HG02970 (cell line): ENCODE data around the gene LRRN2.

Source experiments
- ATAC-seq: cut with Tn5 transposase; IDR thresholded peaks from one replicate; pipeline ENCODE4 v1.9.1; 2021; ENCODE audit warnings: mild to moderate bottlenecking, moderate library complexity, moderate number of reproducible peaks; ENCODE audit not compliant: unreplicated experiment, low FRiP score

Gene LRRN2

DNA sequence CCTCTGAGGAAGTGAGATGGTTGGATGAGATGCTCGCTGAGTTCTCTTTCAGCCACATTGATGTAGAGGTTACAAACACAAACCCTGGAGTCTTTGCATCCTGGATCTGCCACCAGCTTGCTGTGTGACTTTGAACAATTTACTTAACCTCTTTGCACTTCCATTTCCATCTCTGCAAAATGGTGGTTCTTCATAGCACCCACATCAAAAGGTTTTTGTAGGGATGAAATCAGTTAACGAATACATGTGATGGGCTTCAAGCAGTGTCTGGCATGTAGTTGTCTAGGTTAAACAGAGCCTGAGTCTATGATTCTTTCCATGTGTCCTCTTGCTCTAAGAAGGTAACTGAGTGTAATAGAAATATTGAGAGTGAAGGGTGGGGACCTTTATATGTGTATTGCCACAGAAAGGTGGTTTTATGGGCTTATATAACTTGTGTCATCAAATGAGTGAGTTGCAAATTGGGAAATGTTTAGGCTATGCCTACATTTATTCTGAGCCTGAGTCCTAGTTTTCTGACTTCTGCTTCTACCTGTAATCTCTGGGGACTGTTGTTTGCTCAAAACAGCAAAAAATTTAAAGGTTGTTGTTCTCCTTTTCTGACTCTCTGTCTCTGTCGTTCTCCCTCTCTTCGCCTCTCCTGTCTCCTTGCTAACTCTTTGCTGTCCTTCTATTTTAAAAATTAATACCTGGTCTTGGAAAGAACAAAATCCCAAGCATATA, 27.3 kb upstream of the LRRN2 start:
- ATAC-seq = no peak

GRCh38 chr1:204711947-204712701, 26.6 kb upstream of the LRRN2 start:
- no peak for ATAC-seq

GRCh38 chr1:204711103-204711946, 25.8 kb upstream of the LRRN2 start:
- ATAC-seq = no peak

- ATAC-seq = no peak
Measured at GRCh38 chr1:204709960-204710912, 24.7 kb upstream of the LRRN2 start.

DNA sequence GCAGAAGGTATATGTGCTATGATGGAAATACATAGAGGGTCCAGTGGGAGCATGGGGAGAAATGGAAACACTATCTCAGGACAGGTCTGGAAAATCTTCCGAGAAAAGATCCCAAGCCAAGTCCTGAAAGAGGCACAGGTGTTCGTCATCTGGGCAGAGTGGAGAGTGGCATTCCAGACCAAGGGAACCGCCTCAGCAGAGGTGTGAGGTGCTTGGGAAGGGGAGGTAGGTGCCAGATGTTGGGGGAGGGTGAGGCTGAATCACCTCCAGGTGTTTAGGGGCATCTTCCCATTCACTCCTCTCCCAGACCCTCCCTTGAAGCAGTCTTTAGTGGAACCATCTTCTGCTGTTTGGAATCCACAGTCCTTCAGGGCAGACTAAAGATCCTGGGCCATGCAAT, 23.5 kb upstream of the LRRN2 start:
- ATAC-seq = no peak

DNA sequence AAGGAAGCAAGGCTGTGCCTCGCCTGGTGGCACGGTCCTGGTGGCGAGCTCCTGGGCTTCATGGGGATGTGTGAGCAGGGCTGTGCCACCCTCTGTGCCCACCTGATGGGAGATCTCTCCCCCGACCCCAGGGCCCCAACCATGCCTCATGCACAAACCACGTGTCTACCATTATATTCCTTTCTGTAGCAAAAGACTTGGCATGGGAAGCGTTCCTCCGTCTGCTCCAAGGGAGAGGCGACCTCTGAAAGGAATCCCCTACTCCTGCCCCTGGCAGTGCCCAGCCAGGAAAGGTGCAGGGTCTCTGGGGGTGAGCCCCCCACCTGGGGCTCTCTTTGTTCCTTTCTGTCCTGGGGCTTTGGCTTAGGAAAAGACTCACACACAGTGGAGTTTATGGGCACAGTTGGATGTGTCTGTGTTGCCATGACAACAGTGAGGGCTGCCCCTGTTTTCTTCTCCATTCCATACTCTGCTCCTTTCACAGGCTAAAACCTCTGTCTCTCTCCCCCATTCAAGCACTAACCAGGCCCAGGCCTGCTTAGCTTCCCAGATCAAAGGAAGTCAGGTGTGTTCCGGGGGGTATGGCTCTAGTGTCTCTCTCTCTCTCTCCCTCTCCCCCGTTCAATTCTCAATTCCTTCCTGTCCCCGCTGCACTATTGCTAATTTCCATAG, 21.4 kb upstream of the LRRN2 start:
- no peak for ATAC-seq

GRCh38 chr1:204705888-204706837, 20.6 kb upstream of the LRRN2 start:
- no peak for ATAC-seq

- ATAC-seq = no peak
Measured at GRCh38 chr1:204705493-204705811, 19.9 kb upstream of the LRRN2 start.

DNA sequence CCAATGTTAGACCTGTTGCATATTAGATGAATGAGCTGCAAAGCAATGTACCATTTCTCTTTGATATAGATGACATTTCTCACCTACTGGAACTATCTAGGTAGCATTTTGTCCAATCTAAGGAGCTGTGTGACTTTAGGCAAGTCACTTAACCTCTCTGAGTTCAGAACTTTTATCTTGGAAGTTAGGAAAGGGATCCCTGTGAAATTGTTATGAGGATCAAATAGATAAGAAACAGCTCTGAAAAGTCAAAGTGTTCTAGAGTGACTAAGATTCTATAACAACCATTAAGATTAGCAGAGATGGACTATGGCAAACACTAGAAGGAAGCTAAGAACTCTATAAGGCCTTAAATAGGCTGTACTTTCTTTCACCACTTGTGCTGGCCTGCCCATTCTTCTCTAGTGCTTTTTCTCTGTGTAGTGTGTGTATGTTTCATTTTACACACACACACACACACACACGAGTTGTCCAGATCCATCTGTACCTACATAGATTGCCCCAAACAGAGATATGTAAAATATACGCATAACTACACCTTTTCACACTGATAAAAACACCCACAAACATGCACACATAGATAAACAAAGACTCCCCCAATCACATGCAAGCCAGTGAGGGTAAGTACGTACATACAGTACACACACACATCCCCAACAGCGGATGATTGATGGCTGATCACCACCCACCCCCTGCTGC, 19.4 kb upstream of the LRRN2 start:
- no peak for ATAC-seq

DNA sequence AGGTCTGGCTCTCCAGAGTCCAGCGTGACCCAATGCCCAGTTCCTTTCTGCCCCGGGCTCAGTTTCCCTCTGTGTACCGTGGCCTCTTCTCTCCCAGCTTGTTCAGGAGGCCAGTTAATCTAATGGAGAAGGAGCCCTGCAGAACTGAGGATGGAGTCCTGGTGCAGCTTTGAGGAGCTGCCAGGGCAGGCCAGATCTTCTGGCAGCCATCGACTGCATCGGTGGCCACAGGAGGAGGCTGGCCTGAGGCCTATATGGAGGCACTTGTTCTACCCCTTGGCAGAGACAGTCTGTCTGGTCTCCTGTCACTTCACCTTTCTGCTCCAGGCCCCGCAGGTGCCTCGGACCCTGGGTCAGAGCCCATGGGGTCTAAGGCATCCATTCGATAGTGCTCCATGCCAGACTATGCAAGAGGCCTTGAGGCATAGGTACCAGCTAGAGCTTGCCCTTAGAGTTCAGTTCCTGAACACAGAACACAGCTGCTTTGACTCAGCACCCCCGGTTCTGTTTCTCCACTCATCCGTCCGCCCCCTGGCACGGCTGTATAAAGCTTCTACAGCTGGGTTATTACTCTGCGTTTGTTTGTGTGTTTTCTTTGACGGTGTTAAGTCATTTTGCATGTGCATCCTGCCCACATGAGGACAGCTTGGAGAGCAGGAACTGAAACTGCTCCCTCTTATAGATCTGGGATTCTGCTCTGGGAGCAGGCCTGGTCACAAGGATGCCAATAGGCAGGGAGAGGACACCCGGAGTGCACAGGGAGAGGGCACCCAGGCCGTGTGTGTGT, 18.5 kb upstream of the LRRN2 start:
- no peak for ATAC-seq

DNA sequence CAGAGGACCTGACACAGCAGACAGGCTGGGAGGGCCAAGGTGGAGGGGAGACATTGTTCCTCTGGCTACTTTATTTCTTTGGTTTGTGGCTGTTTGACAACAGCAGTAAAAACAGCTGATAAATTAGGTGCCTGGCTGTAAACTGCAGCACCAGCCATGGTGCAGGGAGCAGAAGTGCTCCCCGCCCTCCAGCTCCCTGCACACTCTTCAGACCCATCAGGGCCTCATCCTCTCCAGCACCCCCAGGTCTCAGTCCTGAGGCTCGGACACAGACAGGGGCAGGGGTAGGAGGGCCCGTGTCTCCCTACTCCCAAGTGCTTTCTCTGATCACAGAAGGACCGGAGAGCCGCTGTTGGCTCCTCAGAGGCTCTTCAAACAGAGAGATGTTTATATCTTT, 17.7 kb upstream of the LRRN2 start:
- no peak for ATAC-seq

- ATAC-seq = no peak
Measured at GRCh38 chr1:204702552-204703267, 17.2 kb upstream of the LRRN2 start.

GRCh38 chr1:204701229-204701628, 15.7 kb upstream of the LRRN2 start:
- no peak for ATAC-seq

DNA sequence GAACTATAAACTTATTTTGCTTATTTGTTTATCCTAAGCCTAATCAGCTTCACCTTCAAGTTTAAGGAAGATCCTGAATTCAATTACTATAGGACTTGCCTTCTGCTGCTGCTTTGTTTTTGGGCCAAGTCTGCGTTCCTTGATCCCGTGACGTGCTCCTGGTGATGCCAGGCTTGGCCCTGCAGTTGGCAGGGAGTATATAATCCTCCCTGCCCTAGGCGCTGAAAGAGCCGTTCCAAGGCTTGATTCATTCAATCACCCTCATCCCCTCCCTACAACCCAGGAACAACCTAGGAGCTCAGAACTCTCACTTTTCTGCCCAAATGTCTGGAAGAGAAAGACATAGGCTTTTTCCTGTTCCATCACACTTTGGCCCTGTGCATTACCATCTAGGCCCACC, 12.4 kb upstream of the LRRN2 start:
- no peak for ATAC-seq

DNA sequence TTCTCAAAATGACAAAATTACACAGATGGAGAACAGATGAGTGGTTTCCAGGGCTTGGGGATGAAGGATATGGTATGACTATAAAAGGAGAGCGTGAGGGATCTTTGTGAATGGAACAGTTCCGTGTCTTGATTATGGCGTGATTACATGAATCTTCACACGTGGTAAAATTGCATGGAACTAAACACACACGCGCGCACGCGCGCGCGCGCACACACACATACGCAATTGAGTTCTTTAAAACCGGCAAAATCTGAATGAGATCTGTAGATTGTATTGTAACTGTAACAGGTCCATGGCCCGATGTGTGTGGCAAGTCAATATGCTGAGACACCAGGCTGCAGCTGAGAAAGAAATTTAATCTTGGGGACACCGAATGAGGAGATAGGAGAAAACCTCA, 11.1 kb upstream of the LRRN2 start:
- ATAC-seq = no peak

GRCh38 chr1:204695692-204696091, 10.2 kb upstream of the LRRN2 start:
- no peak for ATAC-seq

DNA sequence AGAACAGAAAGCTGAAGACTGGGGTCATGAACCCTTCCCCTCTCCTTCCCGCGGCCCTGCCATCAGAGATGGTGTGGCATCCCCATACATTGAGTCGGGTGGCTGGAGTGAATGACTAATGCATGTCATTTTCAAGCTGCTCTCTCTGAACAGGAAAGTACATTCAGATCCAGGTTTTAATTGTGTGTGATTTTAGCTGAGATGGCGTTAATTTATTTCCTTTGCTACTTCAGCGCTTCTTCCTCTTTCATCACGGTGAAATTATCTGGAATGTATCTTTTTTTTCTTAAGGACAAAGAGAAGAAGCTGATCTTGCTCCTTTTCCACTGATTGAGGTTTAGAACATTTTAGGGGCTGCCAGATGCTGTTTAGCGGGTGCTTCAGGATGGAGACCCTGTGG, 8.6 kb upstream of the LRRN2 start:
- no peak for ATAC-seq
